Embryonic facial prominence (tissue), 1 donor: Measurements from ENCODE around the gene OR56A5.
"Not testable (repeated sequence)": the region's sequence is repeated elsewhere in the genome, so short reads cannot be mapped to it uniquely, and the experiment has no call there.

Experiments used
- DNase-seq: peaks from one replicate; pipeline ENCODE4 v3.0.0-alpha.2; 2016; ENCODE audit errors: extremely low spot score

The OR56A5 gene

GRCh38 chr11:5968394-5968793, at the start of gene OR56A5:
Gene OR56A5, minus strand, starts transcription at chr11:5968494. Its CDS starts 0 bp downstream, at chr11:5968494.
- no peak for DNase-seq

- DNase-seq, result no peak
These were observed 44.7 kb upstream of the OR56A5 start for GRCh38 chr11:6013042-6013441.

- no peak for DNase-seq
These were observed 43.9 kb upstream of the OR56A5 start for GRCh38 chr11:6012035-6012668.

- DNase-seq, result no peak
These were observed 38.6 kb upstream of the OR56A5 start, which contains the start of gene OR56A4 for GRCh38 chr11:6006846-6007245. Gene OR56A4, minus strand, starts transcription at chr11:6006946. Its CDS starts 3,954 bp downstream, at chr11:6002992.

GRCh38 chr11:6006395-6006794, 38.1 kb upstream of the OR56A5 start:
- no peak for DNase-seq

- DNase-seq, result no peak
These were observed 34.0 kb upstream of the OR56A5 start for GRCh38 chr11:6002202-6002699.

GRCh38 chr11:5994791-5995190, 26.5 kb upstream of the OR56A5 start:
- no peak for DNase-seq

- no peak for DNase-seq
These were observed 24.4 kb upstream of the OR56A5 start for GRCh38 chr11:5992604-5993251.

GRCh38 chr11:5992150-5992549, 23.9 kb upstream of the OR56A5 start:
- no peak for DNase-seq

- DNase-seq, result no peak
These were observed 20.9 kb upstream of the OR56A5 start for GRCh38 chr11:5989203-5989602.

GRCh38 chr11:5986885-5987284, 18.6 kb upstream of the OR56A5 start, which contains the start of gene OR52L1:
Gene OR52L1, minus strand, starts transcription at chr11:5986985. Its CDS starts 55 bp downstream, at chr11:5986930.
- no peak for DNase-seq

- DNase-seq, result no peak
These were observed 15.1 kb upstream of the OR56A5 start for GRCh38 chr11:5983443-5983842.

- no peak for DNase-seq
These were observed 5.2 kb upstream of the OR56A5 start for GRCh38 chr11:5973530-5973929.

- no peak for DNase-seq
These were observed 586 bp downstream of the OR56A5 start for GRCh38 chr11:5967708-5968107.

- no peak for DNase-seq
These were observed 1.3 kb downstream of the OR56A5 start for GRCh38 chr11:5966958-5967357.

GRCh38 chr11:5960704-5961320, 7.5 kb downstream of the OR56A5 start:
- DNase-seq, result not testable (repeated sequence)

GRCh38 chr11:5955586-5955985, 12.7 kb downstream of the OR56A5 start:
- DNase-seq, result no peak

GRCh38 chr11:5941951-5942350, 26.3 kb downstream of the OR56A5 start, which contains the start of gene OR56A3:
Gene OR56A3, plus strand, starts transcription at chr11:5942251. Its CDS starts 5,096 bp downstream, at chr11:5947347.
- DNase-seq, result no peak

- DNase-seq, result no peak
These were observed 27.5 kb downstream of the OR56A5 start for GRCh38 chr11:5940748-5941147.

GRCh38 chr11:5938603-5938965, 29.7 kb downstream of the OR56A5 start:
- DNase-seq, result no peak

GRCh38 chr11:5937868-5938602, 30.3 kb downstream of the OR56A5 start:
- no peak for DNase-seq

- DNase-seq, result no peak
These were observed 35.2 kb downstream of the OR56A5 start for GRCh38 chr11:5933116-5933515.
